Pancreas (tissue), 10 donors: Measurements from ENCODE around the gene SLC24A4. TPM values are rescaled to one million over a fixed set of nuclear protein-coding genes. Genes with fewer than 3 reads are reported as not detected.

Experiments
- ATAC-seq, 4 donors: fragments of 200-7000 bp; cut with Tn5 transposase; one replicate each; pipeline versions ENCODE4 v1.8.0 to v1.9.1; 2020; ENCODE audit warnings: mild to moderate bottlenecking in 4 of 4, moderate library complexity in 4 of 4
- DNase-seq, 6 donors: peaks; one replicate each; pipeline ENCODE4 v3.0.0-alpha.2; 2020
- FAIRE-seq: peaks from 2 replicates; lab custom pipeline; 2012; peaks lifted over from hg19 to GRCh38; lab: Jason Lieb, UNC
- H3K27ac ChIP-seq, 4 donors: fragments of 200-600 bp; sonication (generic); 1 replicate in 3 of 4; 2 replicates in 1 of 4; pipeline versions ENCODE4 v1.5.0 to v1.8.0; 2020
- H3K27me3 ChIP-seq, 4 donors: fragments of 200-600 bp; one replicate each; pipeline ENCODE4 v1.8.0; 2021
- H3K36me3 ChIP-seq, 3 donors: fragments of 200-600 bp; sonication (generic) in 1 of 3; one replicate each; pipeline versions ENCODE4 v1.5.0 to v1.8.0; 2020 to 2021
- H3K4me1 ChIP-seq, 3 donors: fragments of 200-600 bp; one replicate each; pipeline ENCODE4 v1.8.0; 2021
- H3K4me3 ChIP-seq, 4 donors: fragments of 200-600 bp; sonication (generic) in 2 of 4; one replicate each; pipeline versions ENCODE4 v1.5.0 to v1.8.0; 2020 to 2021
- H3K9me3 ChIP-seq, 4 donors: fragments of 200-600 bp; one replicate each; pipeline ENCODE4 v1.8.0; 2021
- WGBS, 2 donors: extraction: QIAGEN DNeasy Blood & Tissue Kit; methylation state at CpG; one replicate each; pipeline ENCODE4 v1.1.7; 2013; 5-methylcytosine and 5-hydroxymethylcytosine counted together
- intact Hi-C, 3 donors: fragments of 100-400 bp; cut with DNase I; formaldehyde crosslinking; loops; one replicate each; pipeline versions ENCODE4 v1.11.1 to v1.14.2; 2022
- polyA plus RNA-seq, 2 donors: library from polyadenylated mRNA; stranded (reverse); fragments of 200-250 nt; gene quantifications; one replicate each; pipeline ENCODE4 v1.2.3, GENCODE V29; 2013
- total RNA-seq, 6 donors: library from RNA; stranded (reverse); fragmentation: NEBNext Ultra II Directional in 4 of 6; extraction: Animal tissue kit (Norgen Biotek cat#: 25700) in 4 of 6; gene quantifications; one replicate each; pipeline versions ENCODE4 v1.2.1 to v1.2.4, GENCODE V29; 2021 to 2023
- TF ChIP-seq, protein P1 (sequence below), 4 donors: fragments of 200-600 bp; sonication (generic) in 3 of 4; IDR thresholded peaks; one replicate each; pipeline versions ENCODE4 v1.5.0 to v1.8.0; 2021; ENCODE audit warnings: antibody characterized with exemption in 4 of 4
- donor health status: healthy with polysubstance abuse.
- donor health status: DM: no; HTN: no; CAD: no; lungs with moderate emphysema.
- donor health status: DM: no; HTN: no; CAD: no.
- donor health status: control.
- donor health status: control.
- donor health status: Bipolar disorder and iron deficiency.
- donor health status: DM: yes; HTN: yes; CAD: no.
- donor health status: DM: no; HTN: no; CAD: no.
- donor health status: DM: no; HTN: no; CAD: no.
- donor health status: DM: yes; HTN: yes; CAD: no.

The SLC24A4 gene
- total and polyA plus RNA-seq, 8 donors: 0.04 to 0.14 (median 0.07) TPM

DNA sequence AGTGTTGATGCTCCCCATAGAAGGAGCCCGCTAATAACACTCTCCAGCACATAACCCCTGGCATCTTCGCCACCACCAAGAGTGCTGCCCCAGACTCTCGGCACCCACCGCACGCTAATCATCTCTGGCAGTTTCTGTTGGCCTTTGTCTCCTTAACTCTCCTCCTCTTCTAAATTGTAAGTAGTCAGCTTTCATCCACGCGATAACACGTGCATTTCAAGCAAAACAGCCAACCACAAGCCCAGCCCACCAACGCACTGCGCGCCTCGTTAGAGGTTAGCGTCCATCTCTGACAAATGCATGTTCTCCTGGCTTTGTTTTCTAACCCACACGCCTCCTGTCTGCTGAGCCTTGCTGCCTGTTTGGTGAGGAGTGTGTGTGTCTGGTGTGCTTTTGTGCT lies 129.5 kb downstream of the SLC24A4 start:
- Histone ChIP-seq H3K27ac (no peak overlapping the region), H3K9me3 (no peaks in the 10 kb centered on the region), H3K36me3 (no peaks in the 10 kb centered on the region), H3K4me3 (no peak overlapping the region), H3K27me3 (no peaks in the 10 kb centered on the region), H3K4me1 (no peaks in the 10 kb centered on the region)
- FAIRE-seq: no peak
- intact Hi-C loops: no loop called here
- DNase-seq: no peak
- 81 to 87% methylated on average over 14 of the region's 14 CpGs for WGBS, 2 donors
- ATAC-seq: no peak
- TF ChIP-seq, protein P1, sequence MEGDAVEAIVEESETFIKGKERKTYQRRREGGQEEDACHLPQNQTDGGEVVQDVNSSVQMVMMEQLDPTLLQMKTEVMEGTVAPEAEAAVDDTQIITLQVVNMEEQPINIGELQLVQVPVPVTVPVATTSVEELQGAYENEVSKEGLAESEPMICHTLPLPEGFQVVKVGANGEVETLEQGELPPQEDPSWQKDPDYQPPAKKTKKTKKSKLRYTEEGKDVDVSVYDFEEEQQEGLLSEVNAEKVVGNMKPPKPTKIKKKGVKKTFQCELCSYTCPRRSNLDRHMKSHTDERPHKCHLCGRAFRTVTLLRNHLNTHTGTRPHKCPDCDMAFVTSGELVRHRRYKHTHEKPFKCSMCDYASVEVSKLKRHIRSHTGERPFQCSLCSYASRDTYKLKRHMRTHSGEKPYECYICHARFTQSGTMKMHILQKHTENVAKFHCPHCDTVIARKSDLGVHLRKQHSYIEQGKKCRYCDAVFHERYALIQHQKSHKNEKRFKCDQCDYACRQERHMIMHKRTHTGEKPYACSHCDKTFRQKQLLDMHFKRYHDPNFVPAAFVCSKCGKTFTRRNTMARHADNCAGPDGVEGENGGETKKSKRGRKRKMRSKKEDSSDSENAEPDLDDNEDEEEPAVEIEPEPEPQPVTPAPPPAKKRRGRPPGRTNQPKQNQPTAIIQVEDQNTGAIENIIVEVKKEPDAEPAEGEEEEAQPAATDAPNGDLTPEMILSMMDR (IDR thresholded peaks at IDR 0.05): no peak

DNA sequence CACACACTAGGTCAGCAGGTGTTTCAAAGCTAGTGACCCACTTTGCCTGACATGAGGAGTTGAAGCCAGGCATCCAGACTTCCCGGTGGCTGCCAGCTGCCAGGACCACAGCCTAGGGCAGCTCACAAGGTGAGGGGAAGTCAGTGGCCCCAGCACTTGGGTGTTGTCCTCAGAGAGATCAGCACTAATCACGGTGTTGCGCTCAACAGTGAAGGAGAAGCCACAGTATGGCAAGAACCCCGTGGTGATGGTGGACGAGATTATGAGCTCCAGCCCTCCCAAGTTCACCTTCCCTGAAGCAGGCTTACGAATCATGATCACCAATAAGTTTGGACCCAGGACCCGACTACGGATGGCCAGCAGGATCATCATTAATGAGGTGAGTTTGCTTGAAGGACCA lies 130.7 kb downstream of the SLC24A4 start:
- TF ChIP-seq, protein P1 (IDR thresholded peaks at IDR 0.05): no peak
- ATAC-seq (no peak), FAIRE-seq (no peak), DNase-seq (no peak)
- intact Hi-C loops: no loop called here
- no peaks in the 10 kb centered on the region for H3K27me3 ChIP-seq
- H3K27ac ChIP-seq: no peak overlapping the region
- H3K36me3 ChIP-seq: no peaks in the 10 kb centered on the region
- no peaks in the 10 kb centered on the region for H3K9me3 ChIP-seq
- no peak overlapping the region for H3K4me3 ChIP-seq
- H3K4me1 ChIP-seq: no peaks in the 10 kb centered on the region
- 70 to 78% methylated on average over 8 of the region's 8 CpGs for WGBS, 2 donors

- no peak for DNase-seq
- H3K27ac ChIP-seq: no peak overlapping the region
- 89 to 92% methylated on average over 2 of the region's 2 CpGs for WGBS, 2 donors
- no peak overlapping the region for H3K4me3 ChIP-seq
- intact Hi-C loops: no loop called here
- H3K27me3 ChIP-seq: no peaks in the 10 kb centered on the region
- no peak for ATAC-seq
- TF ChIP-seq, protein P1 (IDR thresholded peaks at IDR 0.05): no peak
- FAIRE-seq: no peak
- no peaks in the 10 kb centered on the region for H3K9me3 ChIP-seq
- no peaks in the 10 kb centered on the region for H3K4me1 ChIP-seq
- no peaks in the 10 kb centered on the region for H3K36me3 ChIP-seq
These were observed 132.3 kb downstream of the SLC24A4 start for GRCh38 chr14:92455231-92455630.

DNA sequence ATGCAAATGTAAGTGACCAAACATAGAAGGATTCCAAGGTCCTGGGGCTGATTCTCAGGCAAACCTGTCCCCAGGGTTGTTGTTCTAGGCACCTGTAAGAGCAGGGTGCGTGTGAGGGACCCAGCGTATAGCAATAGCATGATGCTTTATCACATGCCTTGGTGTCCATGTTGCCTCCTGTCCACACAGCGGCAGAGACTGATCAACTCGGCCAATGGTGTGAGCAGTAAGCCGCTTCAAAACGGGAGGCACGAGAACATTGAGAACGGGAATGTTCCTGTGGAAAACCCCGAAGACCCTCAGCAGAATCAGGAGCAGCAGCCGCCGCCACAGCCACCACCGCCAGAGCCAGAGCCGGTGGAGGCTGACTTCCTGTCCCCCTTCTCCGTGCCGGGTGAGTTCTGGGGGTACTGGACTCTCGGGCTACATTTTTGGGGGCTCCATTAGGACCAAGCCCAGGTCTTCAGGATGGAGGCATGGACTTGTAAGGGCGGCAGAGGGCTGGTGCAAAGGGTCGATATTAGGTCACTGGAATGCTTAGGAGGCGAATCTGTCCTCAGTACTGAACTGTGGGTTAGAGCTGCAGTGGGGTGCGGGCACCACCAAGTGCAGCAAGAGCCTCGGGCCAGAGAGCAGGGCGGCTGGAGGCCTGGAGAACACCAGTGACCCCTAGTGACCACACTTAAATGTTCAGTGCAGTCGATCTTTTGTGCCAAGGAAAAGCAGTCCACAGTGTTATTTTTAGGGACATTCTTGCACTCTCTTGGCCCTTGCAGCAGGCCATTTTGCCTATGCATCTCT lies 133.4 kb downstream of the SLC24A4 start:
- TF ChIP-seq, protein P1 (IDR thresholded peaks at IDR 0.05): peak in 3 of 4 donors; percentile 7 to 25 (median 22)
- WGBS, 2 donors: 61 to 62% methylated on average over 23 of the region's 23 CpGs

DNA sequence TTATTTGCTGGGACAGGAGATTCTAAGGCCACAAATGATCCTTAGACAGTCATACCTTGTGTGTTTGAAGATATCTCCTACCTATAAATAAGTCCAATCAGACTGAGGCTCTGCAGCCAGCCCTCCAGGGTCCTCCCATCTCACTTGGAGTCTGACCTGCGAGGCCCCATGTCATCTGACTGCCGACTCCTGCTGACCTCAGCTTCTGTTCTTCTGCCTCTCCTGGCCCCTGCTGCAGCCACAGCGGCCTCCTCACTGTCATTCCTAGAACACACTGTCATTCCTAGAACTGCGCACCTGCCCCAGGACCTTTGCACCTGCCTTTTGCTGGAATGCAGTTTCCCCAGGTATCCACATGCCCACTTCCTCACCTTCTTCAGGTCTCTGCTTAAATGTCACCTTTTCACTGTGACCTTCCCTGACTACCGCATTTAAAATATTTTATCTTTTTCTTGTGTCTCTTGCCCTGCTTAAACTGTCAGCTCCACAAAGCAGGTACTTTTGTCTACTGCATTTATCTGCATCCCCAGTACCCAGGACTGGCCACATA lies 134.1 kb downstream of the SLC24A4 start:
- 75 to 90% methylated on average over 5 of the region's 5 CpGs for WGBS, 2 donors
- DNase-seq (no peak), FAIRE-seq (no peak), ATAC-seq (no peak)
- no peaks in the 10 kb centered on the region for H3K4me1 ChIP-seq
- TF ChIP-seq, protein P1 (IDR thresholded peaks at IDR 0.05): no peak
- no peaks in the 10 kb centered on the region for H3K27me3 ChIP-seq
- no peaks in the 10 kb centered on the region for H3K9me3 ChIP-seq
- H3K27ac ChIP-seq: no peak overlapping the region
- H3K4me3 ChIP-seq: no peak overlapping the region
- H3K36me3 ChIP-seq: no peaks in the 10 kb centered on the region
- intact Hi-C loops: no loop called here

More for the DNA sequence above, 133.4 kb downstream of the SLC24A4 start:
- Histone ChIP-seq H3K9me3 (no peaks in the 10 kb centered on the region), H3K4me1 (no peaks in the 10 kb centered on the region), H3K27ac (no peak overlapping the region), H3K36me3 (no peaks in the 10 kb centered on the region), H3K4me3 (no peak overlapping the region), H3K27me3 (no peaks in the 10 kb centered on the region)
- DNase-seq: no peak
- FAIRE-seq: no peak
- ATAC-seq: peak in 3 of 4 donors; percentile 62 to 85 (median 78)
- intact Hi-C loops: no loop called here
